SK-N-SH (cell line): ENCODE results near the gene GPC5. TPM values are rescaled to one million over a fixed set of nuclear protein-coding genes. Genes with fewer than 3 reads are reported as not detected.
"Not testable (repeated sequence)": the region's sequence is repeated elsewhere in the genome, so short reads cannot be mapped to it uniquely, and the experiment has no call there.

Experiments
- CTCF ChIA-PET: fragments of 300-600, 350-600 bp; formaldehyde crosslinking; extraction: SDS; loops from one replicate; lab custom pipeline; 2021; lab: Yijun Ruan, JAX
- POLR2A ChIA-PET: fragments of 350-600 bp; sonication (Branson Sonifier 250); formaldehyde crosslinking; extraction: SDS; loops from one replicate; lab custom pipeline; 2020; ENCODE audit warnings: antibody characterized with exemption, inconsistent platforms; lab: Yijun Ruan, JAX
- DNase-seq: peaks from one replicate; pipeline ENCODE4 v3.0.0; 2012
- H2AFZ ChIP-seq: fragments of 200-600 bp; sonication (generic); 2 replicates; pipeline ENCODE4 v1.8.1; 2016; ENCODE audit warnings: antibody characterized with exemption, mild to moderate bottlenecking, low read depth
- H3F3A ChIP-seq: fragments of 200-600 bp; sonication (generic); replicated peaks from 2 replicates; pipeline ENCODE3; 2016; ENCODE audit warnings: antibody characterized with exemption, mild to moderate bottlenecking; ENCODE audit not compliant: insufficient read depth
- H3K27ac ChIP-seq, 2 experiments: fragments of 200-500 bp in 1 of 2; fragments of 200-600 bp in 1 of 2; sonication (Bioruptor generic) in 1 of 2; sonication (generic), shearing (Covaris generic) in 1 of 2; 2 replicates each; pipeline versions ENCODE4 v1.5.1 to v1.6.1; 2014 to 2016; ENCODE audit warnings: low read depth in 2 of 2, inconsistent platforms in 1 of 2, low read length in 1 of 2, mild to moderate bottlenecking in 1 of 2, mixed read lengths in 1 of 2
- H3K27me3 ChIP-seq: fragments of 200-600 bp; sonication (generic), shearing (Covaris generic); 2 replicates; pipeline ENCODE4 v1.6.1; 2016; ENCODE audit warnings: mixed run types; ENCODE audit not compliant: insufficient read depth
- H3K36me3 ChIP-seq, 2 experiments: fragments of 200-500 bp in 1 of 2; fragments of 200-600 bp in 1 of 2; sonication (Bioruptor generic) in 1 of 2; sonication (generic) in 1 of 2; replicated peaks in 1 of 2; 2 replicates each; pipeline versions ENCODE3 to v1.5.1; 2014 to 2016; ENCODE audit warnings: low read length in 1 of 2, mild to moderate bottlenecking in 1 of 2; ENCODE audit not compliant: insufficient read depth in 2 of 2, control insufficient read depth in 1 of 2
- H3K4me1 ChIP-seq, 2 experiments: fragments of 200-500 bp in 1 of 2; fragments of 200-600 bp in 1 of 2; sonication (Bioruptor generic) in 1 of 2; sonication (generic), shearing (Covaris generic) in 1 of 2; 2 replicates each; pipeline versions ENCODE4 v1.5.1 to v1.6.1; 2014 to 2016; ENCODE audit warnings: low read depth in 1 of 2, low read length in 1 of 2, mixed run types in 1 of 2; ENCODE audit not compliant: insufficient read depth in 2 of 2, control insufficient read depth in 1 of 2
- H3K4me2 ChIP-seq: fragments of 200-600 bp; sonication (generic), shearing (Covaris generic); 2 replicates; pipeline ENCODE4 v1.6.1; 2017; ENCODE audit warnings: mixed run types
- H3K4me3 ChIP-seq, 2 experiments: fragments of 200-500 bp in 1 of 2; fragments of 200-600 bp in 1 of 2; sonication (Bioruptor generic) in 1 of 2; sonication (generic), shearing (Covaris generic) in 1 of 2; 2 replicates each; pipeline versions ENCODE4 v1.5.1 to v1.8.1; 2014 to 2016; ENCODE audit warnings: low read depth in 2 of 2, inconsistent platforms in 1 of 2, low read length in 1 of 2, mild to moderate bottlenecking in 1 of 2, mixed read lengths in 1 of 2, moderate library complexity in 1 of 2
- H3K79me2 ChIP-seq: fragments of 200-600 bp; sonication (generic); 2 replicates; pipeline ENCODE4 v1.8.1; 2017; ENCODE audit warnings: mild to moderate bottlenecking; ENCODE audit not compliant: insufficient read depth
- H3K9ac ChIP-seq: fragments of 200-600 bp; sonication (generic); 2 replicates; pipeline ENCODE4 v1.6.1; 2017; ENCODE audit warnings: mixed run types
- H3K9me2 ChIP-seq: fragments of 200-600 bp; sonication (generic); 2 replicates; pipeline ENCODE4 v1.6.1; 2017; ENCODE audit warnings: mixed run types
- H3K9me3 ChIP-seq: fragments of 200-600 bp; sonication (generic); 2 replicates; pipeline ENCODE4 v1.6.1; 2017; ENCODE audit warnings: mixed run types, mild to moderate bottlenecking, moderate library complexity
- H4K20me1 ChIP-seq: fragments of 200-600 bp; sonication (generic); 2 replicates; pipeline ENCODE4 v1.6.1; 2017; ENCODE audit warnings: mild to moderate bottlenecking, mixed run types; ENCODE audit not compliant: insufficient read depth
- CHD2 ChIP-seq: fragments of 150-350 bp; IDR thresholded peaks from 2 replicates; pipeline ENCODE4 v1.6.1; 2018; ENCODE audit warnings: low read length; ENCODE audit not compliant: partially characterized antibody
- CTCF ChIP-seq: fragments of 200-600 bp; sonication (generic); IDR thresholded peaks from 2 replicates; pipeline ENCODE4 v1.6.1; 2017; ENCODE audit warnings: antibody characterized with exemption, mild to moderate bottlenecking, moderate library complexity
- ELF1 ChIP-seq: IDR thresholded peaks from 2 replicates; pipeline ENCODE4 v1.4.0; 2012
- NFIC ChIP-seq: IDR thresholded peaks from 2 replicates; pipeline ENCODE4 v1.4.0; 2012; ENCODE audit warnings: borderline replicate concordance
- RAD21 ChIP-seq: IDR thresholded peaks from 2 replicates; pipeline ENCODE4 v1.6.1; 2012; ENCODE audit warnings: mild to moderate bottlenecking, low read length
- SMC3 ChIP-seq: IDR thresholded peaks from 2 replicates; pipeline ENCODE4 v1.6.1; 2012; ENCODE audit warnings: low read depth, low read length, improper control_type of control experiment
- USF2 ChIP-seq: fragments of 150-350 bp; IDR thresholded peaks from 2 replicates; pipeline ENCODE4 v1.6.1; 2017; ENCODE audit warnings: antibody characterized with exemption, low read length, low read depth, borderline replicate concordance
- WGBS: methylation state at CpG from one replicate; pipeline ENCODE4 v1.1.6; 2017; ENCODE audit warnings: low lambda C conversion rate; 5-methylcytosine and 5-hydroxymethylcytosine counted together
- polyA plus RNA-seq, 3 experiments: library from polyadenylated mRNA; depleted of rRNA; stranded (reverse); fragments of >200 nt; gene quantifications; 2 replicates each; pipeline ENCODE4 v1.2.3, GENCODE V29; 2012

Gene GPC5
- polyA plus RNA-seq, 1 of the 3 experiments (the other 2 are of a cell fraction) = 0.03 TPM

GRCh38 chr13:92894447-92894846, 1496.0 kb downstream of the GPC5 start:
- CTCF ChIA-PET = no interaction called here
- POLR2A ChIA-PET = no interaction called here

DNA sequence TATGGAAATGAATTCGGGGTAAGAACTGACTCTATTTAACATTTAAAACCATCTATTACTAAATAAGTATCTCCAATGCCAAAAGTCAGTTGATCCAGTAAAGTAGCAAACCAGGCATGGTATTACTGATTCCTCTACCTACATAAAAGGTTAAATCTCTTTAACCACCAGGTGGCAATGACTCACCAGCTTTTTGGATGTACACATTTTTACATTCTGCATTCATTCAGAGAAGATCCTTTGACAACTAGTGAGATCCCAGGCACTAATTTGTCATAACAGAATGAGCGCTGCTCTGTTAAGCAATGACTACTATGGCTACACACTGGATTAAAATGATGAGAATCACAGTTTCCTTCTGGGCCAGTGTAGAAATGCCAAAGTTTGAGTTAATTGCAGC, 1498.4 kb downstream of the GPC5 start:
- ChIA-PET CTCF (interaction anchor here (0.6 to 1.5 kb wide), 10 partner anchors 12 to 1468 kb away, joined by 3 to 5 read pairs (median 3); no protein-coding TSS in a partner anchor), POLR2A (no interaction called here)
- Histone ChIP-seq H3F3A (no peaks in the 10 kb centered on the region), H3K27me3 (no peaks in the 10 kb centered on the region), H4K20me1 (no peaks in the 10 kb centered on the region), H3K27ac (no peak overlapping the region), H3K4me1 (no peaks in the 10 kb centered on the region), H3K79me2 (no peaks in the 10 kb centered on the region), H3K9ac (no peak overlapping the region), H3K4me3 (no peak overlapping the region), H3K9me2 (no peaks in the 10 kb centered on the region), H3K4me2 (no peak overlapping the region), H3K36me3 (no peaks in the 10 kb centered on the region)
- DNase-seq = peak; percentile 2
- TF ChIP-seq ELF1 = no peak
- TF ChIP-seq SMC3 = peak; percentile 54
- peak; percentile 79 for TF ChIP-seq RAD21
- TF ChIP-seq CTCF = peak; percentile 30
- no peak for TF ChIP-seq NFIC
- TF ChIP-seq, all 33 proteins: peak for 3
- H2AFZ ChIP-seq = no peak overlapping the region
- 40% methylated on average over 2 of the region's 2 CpGs for WGBS
- no peaks in the 10 kb centered on the region for H3K9me3 ChIP-seq

More at GRCh38 chr13:92894447-92894846, 1496.0 kb downstream of the GPC5 start:
- Histone ChIP-seq H3K4me2 (no peak overlapping the region), H3K9me3 (no peaks in the 10 kb centered on the region), H2AFZ (no peak overlapping the region), H3K79me2 (no peaks in the 10 kb centered on the region), H3K4me1 (no peaks in the 10 kb centered on the region), H4K20me1 (no peaks in the 10 kb centered on the region), H3K9ac (no peak overlapping the region), H3K4me3 (no peak overlapping the region), H3K36me3 (no peaks in the 10 kb centered on the region), H3K27me3 (no peaks in the 10 kb centered on the region), H3K27ac (no peak overlapping the region), H3F3A (no peaks in the 10 kb centered on the region), H3K9me2 (no peaks in the 10 kb centered on the region)
- DNase-seq = no peak
- TF ChIP-seq USF2 = no peak
- no peak for TF ChIP-seq CHD2
- 63% methylated on average over 3 of the region's 3 CpGs for WGBS

DNA sequence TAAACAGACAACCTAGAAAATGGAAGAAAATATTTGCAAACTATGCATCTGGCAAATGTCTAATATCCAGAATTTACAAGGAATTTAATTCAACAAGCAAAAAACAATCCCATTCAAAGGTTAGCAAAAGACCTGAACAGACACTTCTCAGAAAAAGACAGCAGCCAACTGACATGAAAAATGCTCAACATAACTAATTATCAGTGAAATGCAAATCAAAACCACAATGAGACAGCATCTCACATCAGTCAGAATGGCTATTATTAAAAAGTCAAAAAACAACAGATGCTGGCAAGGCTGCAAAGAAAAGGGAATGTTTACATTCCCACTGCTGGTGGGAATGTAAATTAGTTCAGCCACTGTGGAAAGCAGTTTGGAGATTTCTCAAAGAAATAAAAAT, 1500.5 kb downstream of the GPC5 start:
- CTCF ChIA-PET, H3F3A ChIP-seq, H3K79me2 ChIP-seq, POLR2A ChIA-PET, H4K20me1 ChIP-seq, H3K9me3 ChIP-seq, H2AFZ ChIP-seq, H3K4me2 ChIP-seq, H3K9ac ChIP-seq, H3K9me2 ChIP-seq, H3K4me3 ChIP-seq, DNase-seq, H3K27ac ChIP-seq, H3K4me1 ChIP-seq, H3K27me3 ChIP-seq, H3K36me3 ChIP-seq: not testable (repeated sequence)
